LNCaP clone FGC (cell line): ENCODE results near the gene C11orf97.

Experiments used
- DNase-seq: peaks from one replicate; pipeline ENCODE4 v3.0.0-alpha.2; 2011; ENCODE audit warnings: low read depth
- H3K4me3 ChIP-seq: 2 replicates; pipeline ENCODE4 v1.5.1; 2011; ENCODE audit warnings: mild to moderate bottlenecking, low read depth, low read length, control low read depth
- CTCF ChIP-seq: IDR thresholded peaks from 2 replicates; pipeline ENCODE4 v1.5.1; 2012; ENCODE audit warnings: mild to moderate bottlenecking; ENCODE audit not compliant: control insufficient read depth, insufficient read depth; ENCODE audit errors: extremely low read depth

C11orf97 gene

GRCh38 chr11:94525546-94526324 is 13.5 kb downstream of the C11orf97 start:
- DNase-seq, result no peak
- no peak for TF ChIP-seq CTCF
- no peak overlapping the region for H3K4me3 ChIP-seq

- DNase-seq, result no peak
- TF ChIP-seq CTCF, result no peak
- H3K4me3 ChIP-seq, result no peak overlapping the region
Observed at GRCh38 chr11:94526645-94527438, 14.6 kb downstream of the C11orf97 start.

GRCh38 chr11:94528551-94528950 is 16.3 kb downstream of the C11orf97 start:
- no peak for DNase-seq
- TF ChIP-seq CTCF, result no peak
- no peak overlapping the region for H3K4me3 ChIP-seq

GRCh38 chr11:94532211-94532610 is 19.9 kb downstream of the C11orf97 start:
- TF ChIP-seq CTCF, result no peak
- no peak overlapping the region for H3K4me3 ChIP-seq
- DNase-seq, result no peak

- H3K4me3 ChIP-seq, result no peak overlapping the region
- no peak for DNase-seq
- no peak for TF ChIP-seq CTCF
Observed at GRCh38 chr11:94533206-94533605, 20.9 kb downstream of the C11orf97 start.

- no peak for TF ChIP-seq CTCF
- no peak for DNase-seq
- no peak overlapping the region for H3K4me3 ChIP-seq
Observed at GRCh38 chr11:94533696-94534630, 21.7 kb downstream of the C11orf97 start.
